ENCODE results near the gene CROCC2.

CROCC2 gene

GRCh38 chr2:240898108-240898730 is 7.9 kb upstream of the CROCC2 start:
- H3K4me3 ChIP-seq (ENCODE audit: low read depth, low read length), result no peak overlapping the region
- no peak for TF ChIP-seq CTCF (IDR thresholded peaks at IDR 0.05; ENCODE audit: low read depth, low read length, missing control alignments)
- DNase-seq (ENCODE audit: low read depth), result no peak

- DNase-seq (ENCODE audit: low read depth), result no peak
- no peak overlapping the region for H3K4me3 ChIP-seq (ENCODE audit: low read depth, low read length)
- no peak for TF ChIP-seq CTCF (IDR thresholded peaks at IDR 0.05; ENCODE audit: low read depth, low read length, missing control alignments)
Observed at GRCh38 chr2:240898731-240899467, 7.2 kb upstream of the CROCC2 start.

GRCh38 chr2:240899468-240899865 is 6.7 kb upstream of the CROCC2 start:
- no peak for DNase-seq (ENCODE audit: low read depth)
- no peak for TF ChIP-seq CTCF (IDR thresholded peaks at IDR 0.05; ENCODE audit: low read depth, low read length, missing control alignments)
- H3K4me3 ChIP-seq (ENCODE audit: low read depth, low read length), result no peak overlapping the region

GRCh38 chr2:240900141-240900860 is 5.8 kb upstream of the CROCC2 start:
- DNase-seq (ENCODE audit: low read depth), result no peak
- H3K4me3 ChIP-seq (ENCODE audit: low read depth, low read length), result no peak overlapping the region
- no peak for TF ChIP-seq CTCF (IDR thresholded peaks at IDR 0.05; ENCODE audit: low read depth, low read length, missing control alignments)

GRCh38 chr2:240901986-240902614 is 4.0 kb upstream of the CROCC2 start:
- TF ChIP-seq CTCF (IDR thresholded peaks at IDR 0.05; ENCODE audit: low read depth, low read length, missing control alignments), result no peak
- no peak overlapping the region for H3K4me3 ChIP-seq (ENCODE audit: low read depth, low read length)
- DNase-seq (ENCODE audit: low read depth), result no peak

- TF ChIP-seq CTCF (IDR thresholded peaks at IDR 0.05; ENCODE audit: low read depth, low read length, missing control alignments), result no peak
- no peak for DNase-seq (ENCODE audit: low read depth)
- H3K4me3 ChIP-seq (ENCODE audit: low read depth, low read length), result no peak overlapping the region
Observed at GRCh38 chr2:240902615-240903041, 3.5 kb upstream of the CROCC2 start.
